Measurements from ENCODE around the gene IL1F10. TPM values are rescaled to one million over a fixed set of nuclear protein-coding genes. Genes with fewer than 3 reads are reported as not detected.

The IL1F10 gene
- total and polyA plus RNA-seq, 2 of the 8 experiments (the other 6 are each of a cell fraction or from before 2014, with no cell fraction given) = not detected

GRCh38 chr2:113080134-113080533 lies 12.4 kb downstream of the IL1F10 start:
- TF ChIP-seq KDM4A (IDR thresholded peaks at IDR 0.05; ENCODE audit: low read depth, low read length, severe bottlenecking) (no peak), RAD21 (IDR thresholded peaks at IDR 0.05 in 1 of 2, conservative IDR thresholded peaks at IDR 0.05 in 1 of 2; ENCODE audit: low read depth in 2 of 2, low read length in 2 of 2) (peak; percentile 81 to 85), CTCF (IDR thresholded peaks at IDR 0.05; ENCODE audit: control extremely low read depth in 1 of 3, insufficient read depth in 1 of 3, low read depth in 1 of 3, low read length in 3 of 3) (peak; percentile 86 to 88 (median 87))
- CTCF ChIA-PET (ENCODE audit: partially characterized antibody) = interaction anchor here (0.6 to 11.0 kb wide), 50 partner anchors 8 to 639 kb away, joined by 3 to 159 read pairs (median 5); partner anchors contain the start of genes IL36B and PSD4
- H3K4ac ChIP-seq (replicated peaks; ENCODE audit: insufficient read length, low read depth, low read length) = no peak overlapping the region
- H3K79me1 ChIP-seq (ENCODE audit: low read depth, low read length) = no peaks in the 10 kb centered on the region
- WGBS, 2 experiments (ENCODE audit: extremely low coverage in 1 of 2, insufficient coverage in 1 of 2, insufficient read length in 1 of 2, insufficient replicate concordance in 2 of 2, low coverage in 1 of 2, low lambda C conversion rate in 2 of 2, missing lambda C conversion rate in 1 of 2) = 36% methylated on average over 9 of the region's 9 CpGs; no CpG with 5 or more reads in 1 of the 2 experiments
- no peak overlapping the region for H2AFZ ChIP-seq (ENCODE audit: low read length)
- H3K23me2 ChIP-seq (ENCODE audit: low read depth, low read length) = no peaks in the 10 kb centered on the region
- FAIRE-seq (peak; percentile 65), DNase-seq (ENCODE audit: low read depth in 1 of 2, low spot score in 2 of 2) (peak; percentile 23 to 89)
- no peaks in the 10 kb centered on the region for H3K79me2 ChIP-seq (ENCODE audit: control insufficient read depth in 1 of 2, insufficient read depth in 2 of 2, low read length in 2 of 2)
- H3K4me3 ChIP-seq (ENCODE audit: extremely low read depth in 1 of 4, insufficient read depth in 2 of 4, low read depth in 3 of 4, low read length in 4 of 4) = no peak overlapping the region
- no peak overlapping the region for H3K23ac ChIP-seq (ENCODE audit: insufficient read length)
- no peak overlapping the region for H2BK5ac ChIP-seq (ENCODE audit: low read depth, low read length)
- H4K8ac ChIP-seq (ENCODE audit: extremely low read depth, insufficient read depth, low read length) = no peak overlapping the region
- no peak overlapping the region for H2AK5ac ChIP-seq (ENCODE audit: low read depth, low read length)
- no peak overlapping the region for H2BK15ac ChIP-seq (ENCODE audit: low read length)
- H3K4me2 ChIP-seq (ENCODE audit: insufficient read depth in 1 of 2, low read depth in 2 of 2, low read length in 2 of 2) = no peak overlapping the region
- H4K91ac ChIP-seq (replicated peaks; ENCODE audit: insufficient read length, low read length) = no peak overlapping the region
- no peak overlapping the region for H3K18ac ChIP-seq (ENCODE audit: extremely low read depth, low read length)
- H2BK12ac ChIP-seq (ENCODE audit: low read depth, low read length) = no peak overlapping the region
- H2BK20ac ChIP-seq (ENCODE audit: low read length) = no peak overlapping the region
- no peak overlapping the region for H3K9ac ChIP-seq (replicated peaks in 1 of 4; ENCODE audit: extremely low read depth in 1 of 4, low read depth in 3 of 4, low read length in 3 of 4)
- no peak overlapping the region for H2BK120ac ChIP-seq (replicated peaks; ENCODE audit: low read depth, low read length)
- H3K36me3 ChIP-seq (ENCODE audit: control insufficient read depth in 2 of 4, insufficient read depth in 4 of 4, low read length in 3 of 4) = no peaks in the 10 kb centered on the region
- no peak overlapping the region for H3K14ac ChIP-seq (ENCODE audit: insufficient read length)
- no peak overlapping the region for H3K56ac ChIP-seq (replicated peaks; ENCODE audit: insufficient read length, low read depth, low read length)
- no peaks in the 10 kb centered on the region for H4K20me1 ChIP-seq (replicated peaks in 1 of 2; ENCODE audit: control insufficient read depth in 1 of 2, insufficient read depth in 2 of 2, low read length in 2 of 2)
- H3K4me1 ChIP-seq (replicated peaks in 1 of 4; ENCODE audit: control insufficient read depth in 3 of 4, insufficient read depth in 4 of 4, low read length in 3 of 4) = peaks cover 0 to 2% (median 0%) of the 10 kb centered on the region in 4 experiments; a peak in 1 of 7 replicates
- POLR2A ChIA-PET (ENCODE audit: partially characterized antibody) = no interaction called here
- H4K5ac ChIP-seq (ENCODE audit: insufficient read length, low read depth, low read length) = no peak overlapping the region
- H3K27ac ChIP-seq (ENCODE audit: low read depth, low read length) = no peak overlapping the region
- no peaks in the 10 kb centered on the region; a peak in 1 of 7 replicates for H3K27me3 ChIP-seq (replicated peaks in 1 of 4; ENCODE audit: control insufficient read depth in 3 of 4, extremely low read depth in 1 of 4, insufficient read depth in 3 of 4, low read length in 3 of 4)
- H3K9me3 ChIP-seq (ENCODE audit: insufficient read depth in 2 of 2, low read depth in 1 of 2, low read length in 1 of 2) = no peaks in the 10 kb centered on the region
